Testis (tissue), 3 donors: ENCODE results near the gene CDH12. TPM values are rescaled to one million over a fixed set of nuclear protein-coding genes. Genes with fewer than 3 reads are reported as not detected.

Experiments used
- DNase-seq: peaks from one replicate; pipeline ENCODE4 v3.0.0-alpha.2; 2019
- H3K27ac ChIP-seq, 2 donors: fragments of 200-600 bp; sonication (generic); one replicate each; pipeline ENCODE4 v1.5.1; 2019
- H3K27me3 ChIP-seq: fragments of 200-600 bp; sonication (generic); one replicate; pipeline ENCODE4 v1.5.1; 2019
- H3K36me3 ChIP-seq: fragments of 200-600 bp; sonication (generic); one replicate; pipeline ENCODE4 v1.5.1; 2017; ENCODE audit warnings: low read depth; ENCODE audit errors: missing control alignments
- H3K4me1 ChIP-seq: fragments of 200-600 bp; sonication (generic); one replicate; pipeline ENCODE4 v1.5.1; 2019
- H3K4me3 ChIP-seq, 2 donors: fragments of 200-600 bp; sonication (generic); one replicate each; pipeline ENCODE4 v1.5.1; 2017 to 2019
- H3K9me3 ChIP-seq: fragments of 200-600 bp; sonication (generic); one replicate; pipeline ENCODE4 v1.5.1; 2017
- CTCF ChIP-seq, 3 experiments: fragments of 450-650 bp in 2 of 3; fragments of 200-600 bp in 1 of 3; sonication (generic) in 1 of 3; IDR thresholded peaks; one replicate each; pipeline ENCODE4 v1.5.1; 2016 to 2019; ENCODE audit warnings: antibody characterized with exemption in 3 of 3, mild to moderate bottlenecking in 2 of 3, moderate library complexity in 1 of 3
- POLR2A ChIP-seq: fragments of 450-650 bp; IDR thresholded peaks from one replicate; pipeline ENCODE4 v1.6.1; 2017; ENCODE audit warnings: antibody characterized with exemption, mild to moderate bottlenecking, moderate library complexity
- WGBS, 2 donors: methylation state at CpG; one replicate each; pipeline ENCODE4 v1.1.5; 2018; 5-methylcytosine and 5-hydroxymethylcytosine counted together
- intact Hi-C: fragments of 100-400 bp; cut with DNase I; formaldehyde crosslinking; loops from one replicate; pipeline ENCODE4 v1.15.1; 2023; ENCODE audit warnings: low total_unique reads
- polyA plus RNA-seq: library from polyadenylated mRNA; stranded (reverse); fragments of 350-450 nt; fragmentation: Illumina TruSeq; extraction: RNeasy Lipid Tissue Mini Kit (QIAGEN cat#74804); gene quantifications from one replicate; pipeline ENCODE4 v1.2.3, GENCODE V29; 2014; ENCODE audit warnings: low read depth, low replicate concordance; ENCODE audit not compliant: insufficient read depth
- total RNA-seq, 2 donors: library from RNA; depleted of rRNA; stranded (reverse); fragments of >200 nt; gene quantifications; one replicate each; pipeline ENCODE4 v1.2.3, GENCODE V29; 2016

The CDH12 gene
- total and polyA plus RNA-seq, 3 donors from 2014 or later, result 0.87 to 2.3 (median 2.3) TPM

GRCh38 chr5:22577711-22578110 lies 275.4 kb downstream of the CDH12 start:
- no peak overlapping the region for H3K27ac ChIP-seq
- H3K36me3 ChIP-seq, result no peaks in the 10 kb centered on the region
- H3K4me1 ChIP-seq, result no peaks in the 10 kb centered on the region
- TF ChIP-seq CTCF (IDR thresholded peaks at IDR 0.05) (no peak), POLR2A (no peak)
- intact Hi-C loops, result no loop called here
- H3K27me3 ChIP-seq, result no peaks in the 10 kb centered on the region
- H3K4me3 ChIP-seq, result no peak overlapping the region
- no peak for DNase-seq
- 71 to 73% methylated on average over 1 of the region's 1 CpG for WGBS, 2 donors
- no peaks in the 10 kb centered on the region for H3K9me3 ChIP-seq

DNA sequence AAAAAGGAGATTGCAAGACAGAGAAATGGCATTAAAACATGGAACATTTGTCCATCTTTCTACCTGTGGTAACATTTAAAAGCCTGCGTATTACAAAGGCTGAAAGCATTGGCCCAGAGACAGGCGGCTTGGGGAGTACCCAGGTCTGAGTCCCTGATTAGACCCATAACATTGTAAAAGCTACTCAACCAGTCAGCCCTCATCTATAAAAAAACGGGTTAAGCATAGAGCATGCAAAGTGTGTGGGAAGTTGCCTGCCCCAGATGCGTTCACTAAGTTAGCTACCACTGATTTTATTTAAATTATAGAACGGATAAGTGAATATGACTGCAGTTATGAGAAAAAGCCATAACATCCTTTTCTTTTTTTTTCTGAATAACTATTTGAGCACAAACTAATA lies 276.1 kb downstream of the CDH12 start:
- no peak for TF ChIP-seq POLR2A
- no peak for TF ChIP-seq CTCF (IDR thresholded peaks at IDR 0.05)
- H3K9me3 ChIP-seq, result no peaks in the 10 kb centered on the region
- no peak overlapping the region for H3K4me3 ChIP-seq
- no peak for DNase-seq
- H3K27ac ChIP-seq, result no peak overlapping the region
- H3K4me1 ChIP-seq, result no peaks in the 10 kb centered on the region
- intact Hi-C loops, result no loop called here
- 81% methylated on average over 5 of the region's 5 CpGs for WGBS, 2 donors
- no peaks in the 10 kb centered on the region for H3K27me3 ChIP-seq
- H3K36me3 ChIP-seq, result no peaks in the 10 kb centered on the region

DNA sequence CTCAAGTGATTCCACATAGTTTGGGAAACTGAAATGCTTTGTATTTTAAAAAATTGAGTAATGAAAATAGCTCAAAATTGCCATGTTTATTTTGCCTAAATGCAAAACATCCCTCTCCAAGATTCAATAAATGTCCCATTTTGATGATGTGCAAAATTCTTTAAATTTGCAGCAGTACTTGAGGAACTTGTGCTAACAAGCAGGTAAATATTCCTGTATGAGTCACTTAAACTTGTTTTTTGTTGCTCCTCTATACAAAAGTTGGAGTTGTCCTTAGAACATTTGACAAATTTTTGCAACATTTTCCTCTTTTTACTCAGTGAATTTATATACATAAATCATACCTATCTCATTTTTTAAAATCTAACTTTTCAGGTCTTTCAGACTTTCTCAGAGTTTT lies 280.2 kb downstream of the CDH12 start:
- H3K9me3 ChIP-seq, result no peaks in the 10 kb centered on the region
- no peaks in the 10 kb centered on the region for H3K27me3 ChIP-seq
- H3K27ac ChIP-seq, result no peak overlapping the region
- DNase-seq, result no peak
- H3K36me3 ChIP-seq, result no peaks in the 10 kb centered on the region
- TF ChIP-seq CTCF (IDR thresholded peaks at IDR 0.05) (no peak), POLR2A (no peak)
- no peak overlapping the region for H3K4me3 ChIP-seq
- no peaks in the 10 kb centered on the region for H3K4me1 ChIP-seq
- intact Hi-C loops, result no loop called here

DNA sequence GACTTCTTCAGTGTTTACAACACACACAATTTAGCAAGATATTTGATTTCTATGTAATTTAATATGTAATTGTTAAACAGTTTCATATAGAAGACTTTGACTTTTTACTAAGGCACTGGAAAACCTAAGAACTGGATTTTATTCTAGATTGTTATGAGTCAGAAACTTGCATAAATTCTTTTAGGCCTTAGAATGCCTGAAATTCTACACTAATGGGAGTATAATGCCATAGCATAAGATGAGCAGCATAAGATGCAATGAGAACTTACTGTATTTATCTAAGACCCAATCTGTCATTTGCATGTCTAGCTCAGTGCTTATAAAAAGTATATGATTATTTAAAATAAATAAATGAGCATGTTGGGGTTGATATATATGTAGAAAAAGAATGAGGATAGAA lies 285.2 kb downstream of the CDH12 start:
- DNase-seq, result no peak
- intact Hi-C loops, result no loop called here
- no peak overlapping the region for H3K4me3 ChIP-seq
- H3K36me3 ChIP-seq, result no peaks in the 10 kb centered on the region
- no peak for TF ChIP-seq CTCF (IDR thresholded peaks at IDR 0.05)
- TF ChIP-seq POLR2A, result no peak
- H3K27me3 ChIP-seq, result no peaks in the 10 kb centered on the region
- no peaks in the 10 kb centered on the region for H3K4me1 ChIP-seq
- H3K27ac ChIP-seq, result no peak overlapping the region
- H3K9me3 ChIP-seq, result no peaks in the 10 kb centered on the region

GRCh38 chr5:22560147-22560546 lies 293.0 kb downstream of the CDH12 start:
- intact Hi-C loops, result no loop called here
- Histone ChIP-seq H3K27me3 (no peaks in the 10 kb centered on the region), H3K27ac (no peak overlapping the region), H3K36me3 (no peaks in the 10 kb centered on the region), H3K9me3 (no peaks in the 10 kb centered on the region), H3K4me1 (no peaks in the 10 kb centered on the region), H3K4me3 (no peak overlapping the region)
- TF ChIP-seq POLR2A, result no peak
- no peak for TF ChIP-seq CTCF (IDR thresholded peaks at IDR 0.05)
- WGBS, 2 donors, result 72 to 84% methylated on average over 3 of the region's 3 CpGs
- no peak for DNase-seq
